HG03378 (cell line): ENCODE measurements around the gene CFAP57.
"Not testable (repeated sequence)": the region's sequence is repeated elsewhere in the genome, so short reads cannot be mapped to it uniquely, and the experiment has no call there.

Experiments used
- ATAC-seq: cut with Tn5 transposase; IDR thresholded peaks from one replicate; pipeline ENCODE4 v1.9.1; 2021; ENCODE audit warnings: mild to moderate bottlenecking, moderate library complexity; ENCODE audit not compliant: unreplicated experiment

CFAP57 gene

GRCh38 chr1:43171876-43172526, at the start of gene CFAP57, which contains the start of gene EBNA1BP2:
TSS of gene CFAP57 (plus strand) at chr1:43172330. CDS start at chr1:43172754, 424 bp downstream.
TSS of gene EBNA1BP2 (minus strand) at chr1:43172290. CDS start at chr1:43172118, 172 bp downstream.
- ATAC-seq = peak; percentile 88

DNA sequence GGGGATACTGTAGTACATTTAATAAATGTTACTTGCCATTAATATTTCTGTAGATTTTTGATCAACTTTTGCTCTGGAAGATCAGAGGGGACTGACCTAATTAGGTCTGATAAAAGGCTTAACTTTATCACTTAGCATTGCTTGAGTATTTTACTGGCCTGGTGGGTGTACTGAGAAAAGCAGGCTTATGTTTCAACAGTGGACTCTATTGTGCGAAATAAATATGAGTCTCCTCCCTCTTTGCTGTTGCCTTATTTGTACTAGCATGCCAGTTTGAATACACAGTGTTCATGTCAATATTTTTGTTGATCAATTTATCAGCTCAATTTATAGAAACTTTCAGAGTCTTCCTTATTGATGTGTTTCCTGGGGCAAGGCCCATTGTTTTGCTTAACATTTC, 49.1 kb upstream of the CFAP57 start:
- ATAC-seq = no peak

DNA sequence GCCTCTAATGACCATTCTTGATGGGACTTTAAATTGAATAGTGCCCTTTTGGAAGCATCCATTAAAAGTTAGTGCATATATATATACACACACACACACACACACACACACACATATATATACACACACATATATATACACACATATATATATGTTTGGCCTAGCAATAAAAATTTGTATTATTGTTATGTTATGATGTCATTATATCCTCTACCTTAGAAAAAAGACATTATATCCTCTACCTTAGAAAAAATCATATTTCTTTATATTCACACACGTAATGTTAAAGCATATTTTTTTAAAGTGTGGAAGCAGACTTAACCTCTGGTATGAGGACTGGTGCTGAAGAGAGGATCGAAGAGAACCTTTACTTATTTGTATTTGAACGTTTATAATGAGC, 43.3 kb upstream of the CFAP57 start:
- no peak for ATAC-seq

DNA sequence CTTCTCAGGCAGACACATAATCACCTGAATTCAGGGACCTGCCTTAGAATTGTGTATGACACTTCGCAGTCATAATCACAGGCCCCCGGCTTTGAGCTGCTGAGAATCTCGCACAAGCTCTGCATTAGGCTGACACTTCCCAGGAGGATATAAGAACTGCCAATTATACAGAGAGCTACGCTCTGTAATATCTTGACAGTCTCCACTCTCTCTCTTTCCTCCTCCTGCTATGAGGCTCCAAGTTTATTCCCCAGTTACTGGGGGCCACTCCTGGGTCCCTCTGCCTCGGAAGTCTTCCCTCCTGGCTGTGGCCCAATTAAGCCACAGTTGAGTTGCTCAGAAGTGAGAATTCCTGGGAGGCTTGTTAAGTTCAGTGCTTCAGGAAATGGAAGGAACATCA, 42.7 kb upstream of the CFAP57 start:
- no peak for ATAC-seq

GRCh38 chr1:43134068-43134467, 38.1 kb upstream of the CFAP57 start:
- no peak for ATAC-seq

- ATAC-seq = no peak
Measured at GRCh38 chr1:43134640-43135039, 37.5 kb upstream of the CFAP57 start.

DNA sequence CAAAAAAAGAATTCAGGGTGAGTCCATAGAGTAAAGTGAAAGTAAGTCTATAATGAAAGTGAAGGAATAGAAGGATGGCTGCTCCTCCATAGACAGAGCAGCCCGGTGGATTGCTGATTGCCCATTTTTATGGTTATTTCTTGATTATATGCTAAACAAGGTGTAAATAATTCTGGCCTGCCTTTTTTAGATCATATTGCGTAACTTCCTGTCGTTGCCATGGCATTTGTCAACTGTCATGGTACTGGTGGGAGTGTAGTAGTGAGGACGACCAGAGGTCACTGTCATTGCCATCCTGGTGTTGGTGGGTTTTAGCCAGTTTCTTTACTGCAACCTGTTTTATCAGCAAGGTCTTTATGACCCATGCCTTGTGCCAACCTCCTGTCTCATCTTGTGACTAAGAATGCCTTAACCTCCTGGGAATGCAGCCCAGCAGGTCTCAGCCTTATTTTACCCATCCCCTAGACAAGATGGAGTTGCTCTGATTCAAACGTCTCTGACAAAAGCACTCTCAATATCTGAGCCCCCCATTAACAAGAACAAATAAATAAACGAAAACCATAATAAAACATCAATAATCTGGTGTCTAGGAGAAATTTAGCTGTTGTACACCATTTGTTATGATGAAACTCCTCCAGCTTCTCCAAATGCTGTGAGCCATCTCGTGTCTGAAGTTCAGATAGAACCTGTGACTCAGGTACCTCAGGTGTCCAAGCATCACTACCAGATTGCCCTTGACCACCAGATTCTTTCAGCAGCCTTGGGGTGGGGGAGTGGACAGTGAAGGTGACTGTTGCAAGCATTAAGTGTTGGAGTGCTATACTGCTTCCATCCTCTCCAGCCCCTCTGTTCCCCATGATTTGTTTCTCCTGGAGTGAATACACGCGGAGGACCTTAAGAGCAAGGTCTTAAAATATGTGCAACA, 36.0 kb upstream of the CFAP57 start:
- ATAC-seq = no peak

DNA sequence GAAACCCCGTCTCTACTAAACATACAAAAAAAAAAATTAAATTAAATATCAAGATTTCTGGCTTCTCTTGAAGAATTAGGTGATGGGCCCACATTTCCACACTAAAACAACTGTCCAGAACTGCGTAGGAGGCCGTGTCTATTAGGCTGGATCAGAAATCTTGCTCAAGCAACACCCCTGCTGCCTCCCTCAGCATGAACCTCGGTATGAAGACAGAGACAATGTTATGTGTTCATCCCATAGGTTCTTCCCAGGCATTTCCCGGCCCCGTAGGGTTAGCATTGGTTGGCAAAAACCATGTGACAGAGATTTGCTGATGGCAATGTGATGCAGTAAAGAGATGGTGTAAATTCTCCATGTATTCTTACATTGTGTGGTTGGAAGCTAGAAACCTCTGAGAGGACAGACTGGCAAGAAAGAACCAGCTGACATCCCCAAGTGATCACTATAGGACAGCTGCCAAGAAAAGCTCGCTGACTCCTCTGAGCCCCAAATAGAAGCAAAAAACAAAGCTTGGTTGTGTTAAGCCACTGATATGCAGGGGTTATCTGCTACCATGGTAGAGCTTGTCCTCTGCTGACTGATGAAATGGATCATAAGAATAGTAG, 34.6 kb upstream of the CFAP57 start:
- no peak for ATAC-seq

- ATAC-seq = not testable (repeated sequence)
Measured at GRCh38 chr1:43139295-43139694, 32.8 kb upstream of the CFAP57 start.

DNA sequence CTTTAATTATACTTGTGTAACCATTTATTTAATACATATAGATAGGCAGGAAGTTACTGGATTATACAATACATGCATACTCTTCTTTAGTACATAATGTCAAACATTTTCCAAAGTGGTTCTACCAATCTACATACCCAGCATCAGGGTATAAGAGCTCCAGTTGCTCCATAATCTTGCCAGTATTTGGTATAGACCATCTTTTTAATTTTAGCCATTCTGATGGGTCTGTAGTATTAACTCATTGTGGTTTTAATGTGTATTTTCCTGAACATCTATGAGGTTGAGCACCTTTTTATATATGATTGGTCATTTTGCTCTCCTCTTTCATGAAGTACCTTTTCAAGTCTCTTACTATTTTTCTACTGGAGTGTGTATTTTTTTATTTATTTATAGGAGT, 32.1 kb upstream of the CFAP57 start:
- ATAC-seq = no peak

DNA sequence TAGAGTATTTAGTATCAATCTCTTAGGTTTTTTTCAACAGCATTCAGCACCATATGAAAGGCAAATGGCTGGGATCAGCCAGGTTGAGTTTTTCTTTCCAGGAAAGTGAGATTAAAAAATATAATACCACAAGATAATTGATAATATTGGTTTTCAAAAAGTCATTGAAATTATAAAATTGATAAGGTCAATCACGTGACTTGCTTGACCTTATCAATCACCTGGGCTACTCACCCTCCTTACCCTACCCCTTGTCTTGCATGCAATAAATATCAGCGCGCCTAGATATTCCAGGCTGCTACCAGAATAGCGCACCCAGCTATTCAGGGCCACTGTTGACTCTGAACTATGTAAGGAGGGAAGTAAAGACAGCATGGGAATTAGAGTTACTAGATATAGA, 31.5 kb upstream of the CFAP57 start:
- ATAC-seq = no peak

DNA sequence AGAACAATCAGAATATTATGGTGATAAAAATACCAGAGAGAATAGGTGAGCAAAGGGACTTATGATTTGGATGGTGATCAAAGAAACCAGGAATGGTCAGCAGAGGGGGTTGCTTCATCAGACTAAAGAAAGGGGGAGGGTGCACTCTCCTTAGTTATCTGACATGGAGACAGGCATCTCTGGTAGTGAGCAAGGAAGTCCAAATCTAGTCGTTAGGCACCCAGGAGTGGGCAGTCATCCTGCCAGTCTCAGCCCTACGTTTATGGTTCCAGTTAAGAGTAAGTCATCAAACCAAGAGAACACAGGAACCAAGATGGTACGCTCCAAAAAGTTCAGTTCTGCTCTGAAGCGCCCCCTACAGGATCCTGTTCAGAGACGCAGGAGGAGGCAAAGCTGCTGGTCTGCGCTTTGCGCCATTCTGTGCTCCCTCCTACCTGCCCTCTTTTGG, 28.7 kb upstream of the CFAP57 start:
- no peak for ATAC-seq

DNA sequence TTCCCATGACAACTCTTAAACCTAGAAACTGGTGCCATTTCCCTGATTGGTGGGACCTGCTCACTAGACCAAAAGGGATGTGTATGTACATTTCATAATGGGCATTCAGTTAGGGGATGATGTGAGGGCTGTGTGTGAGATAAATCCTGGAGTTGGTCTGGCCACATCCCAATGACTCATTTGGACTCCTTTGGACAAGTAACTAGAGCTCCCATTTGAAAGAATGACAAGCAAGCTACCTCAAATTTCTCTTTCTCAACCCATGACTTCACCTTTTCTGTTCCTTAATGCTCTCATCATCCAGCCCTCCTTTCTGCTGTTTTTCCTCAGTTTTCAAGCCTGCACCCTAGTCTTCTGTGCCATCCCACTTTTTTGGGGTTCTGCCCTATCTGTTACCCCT, 27.9 kb upstream of the CFAP57 start:
- ATAC-seq = no peak

DNA sequence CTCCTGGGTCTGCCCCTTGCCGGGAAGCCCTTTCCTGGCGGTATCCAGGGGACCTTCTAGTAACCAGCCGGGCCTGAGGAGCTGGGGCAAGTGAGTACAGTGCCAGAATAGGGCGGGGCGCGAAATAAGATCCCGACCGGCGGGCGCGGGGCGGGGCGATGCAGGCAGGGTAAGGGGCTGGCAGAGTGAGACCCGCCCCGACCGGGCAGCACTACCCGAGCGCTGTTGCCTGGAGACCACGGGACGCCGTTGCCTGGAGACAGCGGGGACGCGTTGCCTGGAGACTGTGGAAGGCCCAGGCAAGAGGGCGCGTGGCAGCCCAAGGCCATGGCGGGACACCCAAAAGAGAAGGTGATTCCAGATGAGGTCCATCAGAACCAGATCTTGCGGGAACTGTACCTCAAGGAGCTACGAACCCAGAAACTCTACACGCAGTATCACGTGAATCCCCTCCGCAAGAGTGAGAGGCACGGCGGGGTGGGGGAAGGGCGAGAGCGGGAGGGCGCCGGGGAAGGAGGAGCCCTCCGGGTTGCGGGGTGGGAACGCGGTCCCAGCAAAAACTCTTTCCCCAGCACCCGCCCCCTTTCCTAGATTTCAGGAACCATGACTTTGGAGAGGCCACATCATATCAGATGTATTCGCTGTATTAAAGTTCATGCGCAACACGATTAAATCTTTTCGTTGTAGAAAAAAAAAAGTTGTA, 24.4 kb upstream of the CFAP57 start:
- ATAC-seq = no peak

- ATAC-seq = no peak
Measured at GRCh38 chr1:43149889-43150288, 22.2 kb upstream of the CFAP57 start.

DNA sequence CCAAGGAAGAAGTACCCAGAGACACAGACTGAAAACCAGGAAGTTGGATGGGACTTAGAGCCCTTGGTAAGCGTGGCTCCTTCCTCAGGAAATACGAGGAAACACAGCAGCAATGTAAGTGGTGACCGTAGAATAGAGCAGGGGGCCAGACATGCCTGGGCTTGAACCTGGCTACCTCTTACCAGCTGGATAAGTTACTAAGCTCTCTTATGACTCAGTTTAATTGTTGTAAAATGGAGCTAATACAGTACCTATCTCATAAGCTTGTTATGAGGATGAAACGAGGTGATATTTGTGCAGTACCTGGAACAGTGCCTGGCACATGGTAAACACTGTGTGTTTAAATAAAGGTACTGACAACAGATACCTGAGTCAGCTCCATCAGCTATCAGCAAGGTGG, 19.3 kb upstream of the CFAP57 start:
- no peak for ATAC-seq

GRCh38 chr1:43153443-43153842, 18.7 kb upstream of the CFAP57 start:
- no peak for ATAC-seq

DNA sequence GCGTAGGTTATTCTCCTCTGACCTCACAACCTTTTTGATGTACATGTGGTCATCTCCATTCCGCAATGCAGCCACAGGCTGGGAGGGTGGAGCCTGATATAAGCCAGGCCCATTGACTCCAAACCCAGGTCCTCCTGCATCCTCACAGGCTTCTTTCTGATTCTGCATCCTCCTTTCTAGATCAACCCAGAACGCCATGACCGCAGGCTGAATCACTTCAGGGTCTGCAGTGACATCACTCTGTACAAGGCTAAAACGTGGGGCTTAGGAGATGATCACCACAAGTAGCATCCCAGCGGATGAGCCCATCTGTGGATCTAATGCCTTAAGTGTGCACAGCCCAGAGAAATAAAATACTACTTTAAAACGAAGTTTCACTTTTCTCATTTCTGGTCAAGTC, 16.1 kb upstream of the CFAP57 start:
- ATAC-seq = no peak

DNA sequence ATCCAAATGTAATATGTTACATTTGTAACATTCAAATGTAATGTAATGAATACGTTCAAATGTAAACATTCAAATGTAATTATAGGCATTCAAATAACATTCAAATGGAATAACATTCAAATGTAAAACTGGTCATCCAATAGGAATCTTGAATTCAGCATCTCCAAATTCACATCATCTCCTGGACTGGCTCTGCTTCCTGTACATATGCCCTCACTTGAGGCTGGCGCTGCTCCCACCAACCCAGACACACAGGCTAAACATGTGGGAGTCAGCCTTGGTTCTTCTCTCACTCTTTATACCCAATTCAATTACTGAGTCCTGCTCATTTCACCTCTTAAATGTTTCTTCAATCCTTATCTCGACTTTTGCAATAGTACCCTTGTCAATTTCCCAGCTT, 7.0 kb upstream of the CFAP57 start:
- ATAC-seq = no peak

- no peak for ATAC-seq
Measured at GRCh38 chr1:43165765-43166164, 6.4 kb upstream of the CFAP57 start.

- peak; percentile 5 for ATAC-seq
Measured at GRCh38 chr1:43171312-43171875, 736 bp upstream of the CFAP57 start.
